ENCODE data around the gene POU2F3. TPM values are rescaled to one million over a fixed set of nuclear protein-coding genes. Genes with fewer than 3 reads are reported as not detected.

The POU2F3 gene
- total RNA-seq, 1 experiment from 2014 or later = 2.6 TPM

GRCh38 chr11:120334894-120335462, 95.0 kb downstream of the POU2F3 start:
- TF ChIP-seq CTCF (IDR thresholded peaks at IDR 0.05; ENCODE audit: unreplicated experiment) = peak; percentile 30

GRCh38 chr11:120335556-120335907, 95.6 kb downstream of the POU2F3 start:
- CTCF ChIA-PET = interaction anchor here (1.1 to 1.8 kb wide), 7 partner anchors 13 to 165 kb away, joined by 3 to 9 read pairs (median 4); no protein-coding TSS in a partner anchor
- H3K4me3 Mint-ChIP-seq (ENCODE audit: low read depth, unreplicated experiment) = peak overlapping the region; percentile 93
- H3K9me3 Mint-ChIP-seq (ENCODE audit: low read depth, unreplicated experiment) = no peaks in the 10 kb centered on the region
- peaks cover 14% of the 10 kb centered on the region for H3K4me1 Mint-ChIP-seq (ENCODE audit: low read depth, unreplicated experiment)
- peak overlapping the region; percentile 27 for H3K27ac Mint-ChIP-seq (ENCODE audit: unreplicated experiment)
- TSS peak; percentile 64 for BruUV-seq (replicated peaks)
- H3K36me3 Mint-ChIP-seq (ENCODE audit: insufficient read depth, unreplicated experiment) = peaks cover 41% of the 10 kb centered on the region
- DNase-seq = no peak
- H3K27me3 Mint-ChIP-seq (ENCODE audit: unreplicated experiment) = no peaks in the 10 kb centered on the region
- intact Hi-C loops (cut with micrococcal nuclease; ENCODE audit: unreplicated experiment) = loop anchor here (5.0 to 10.0 kb wide), 2 partner anchors 152 to 349 kb away; no protein-coding TSS in a partner anchor
- TF ChIP-seq CTCF (IDR thresholded peaks at IDR 0.05; ENCODE audit: unreplicated experiment) = no peak

More at GRCh38 chr11:120334894-120335462, 95.0 kb downstream of the POU2F3 start:
- peak overlapping the region; percentile 93 for H3K4me3 Mint-ChIP-seq (ENCODE audit: low read depth, unreplicated experiment)
- H3K9me3 Mint-ChIP-seq (ENCODE audit: low read depth, unreplicated experiment) = no peaks in the 10 kb centered on the region
- no TSS peak for BruUV-seq (replicated peaks)
- peaks cover 12% of the 10 kb centered on the region for H3K4me1 Mint-ChIP-seq (ENCODE audit: low read depth, unreplicated experiment)
- H3K27me3 Mint-ChIP-seq (ENCODE audit: unreplicated experiment) = no peaks in the 10 kb centered on the region
- CTCF ChIA-PET = interaction anchor here (0.7 to 1.5 kb wide), 7 partner anchors 14 to 449 kb away, joined by 3 to 9 read pairs (median 4); no protein-coding TSS in a partner anchor
- intact Hi-C loops (cut with micrococcal nuclease; ENCODE audit: unreplicated experiment) = loop anchor here (5.0 to 10.0 kb wide), 2 partner anchors 152 to 350 kb away; no protein-coding TSS in a partner anchor
- H3K36me3 Mint-ChIP-seq (ENCODE audit: insufficient read depth, unreplicated experiment) = peaks cover 39% of the 10 kb centered on the region
- DNase-seq = peak; percentile 62
- peak overlapping the region; percentile 10 for H3K27ac Mint-ChIP-seq (ENCODE audit: unreplicated experiment)

- no peak for TF ChIP-seq CTCF (IDR thresholded peaks at IDR 0.05; ENCODE audit: unreplicated experiment)
Observed at GRCh38 chr11:120335908-120336640, 96.1 kb downstream of the POU2F3 start, which contains the start of gene ARHGEF12. ARHGEF12 (plus strand) TSS chr11:120336413; CDS start chr11:120337244, 831 bp downstream.

GRCh38 chr11:120336641-120337354, 96.9 kb downstream of the POU2F3 start:
- TF ChIP-seq CTCF (IDR thresholded peaks at IDR 0.05; ENCODE audit: unreplicated experiment) = no peak
- CTCF ChIA-PET = interaction anchor here (0.6 to 1.8 kb wide), 3 partner anchors 15 to 54 kb away, joined by 4 to 5 read pairs (median 5); no protein-coding TSS in a partner anchor
- no peak for DNase-seq
- H3K9me3 Mint-ChIP-seq (ENCODE audit: low read depth, unreplicated experiment) = no peaks in the 10 kb centered on the region
- H3K27ac Mint-ChIP-seq (ENCODE audit: unreplicated experiment) = peak overlapping the region; percentile 87
- no peaks in the 10 kb centered on the region for H3K27me3 Mint-ChIP-seq (ENCODE audit: unreplicated experiment)
- H3K36me3 Mint-ChIP-seq (ENCODE audit: insufficient read depth, unreplicated experiment) = peaks cover 37% of the 10 kb centered on the region
- peaks cover 11% of the 10 kb centered on the region for H3K4me1 Mint-ChIP-seq (ENCODE audit: low read depth, unreplicated experiment)
- peak overlapping the region; percentile 93 for H3K4me3 Mint-ChIP-seq (ENCODE audit: low read depth, unreplicated experiment)
- intact Hi-C loops (cut with micrococcal nuclease; ENCODE audit: unreplicated experiment) = loop anchor here (2.0 to 10.0 kb wide), 3 partner anchors 96 to 348 kb away; no protein-coding TSS in a partner anchor
- BruUV-seq (replicated peaks) = no TSS peak

More at GRCh38 chr11:120335908-120336640, 96.1 kb downstream of the POU2F3 start, which contains the start of gene ARHGEF12:
- no peaks in the 10 kb centered on the region for H3K9me3 Mint-ChIP-seq (ENCODE audit: low read depth, unreplicated experiment)
- peak within 1 kb of the TSS; percentile 87 for H3K27ac Mint-ChIP-seq (ENCODE audit: unreplicated experiment)
- CTCF ChIA-PET = interaction anchor here (0.6 to 1.8 kb wide), 6 partner anchors 14 to 165 kb away, joined by 3 to 9 read pairs (median 5); no protein-coding TSS in a partner anchor
- intact Hi-C loops (cut with micrococcal nuclease; ENCODE audit: unreplicated experiment) = loop anchor here (2.0 to 10.0 kb wide), 3 partner anchors 97 to 349 kb away; no protein-coding TSS in a partner anchor
- peaks cover 14% of the 10 kb centered on the region for H3K4me1 Mint-ChIP-seq (ENCODE audit: low read depth, unreplicated experiment)
- peak within 1 kb of the TSS; percentile 93 for H3K4me3 Mint-ChIP-seq (ENCODE audit: low read depth, unreplicated experiment)
- H3K27me3 Mint-ChIP-seq (ENCODE audit: unreplicated experiment) = no peaks in the 10 kb centered on the region
- H3K36me3 Mint-ChIP-seq (ENCODE audit: insufficient read depth, unreplicated experiment) = peaks cover 38% of the 10 kb centered on the region
- no TSS peak for BruUV-seq (replicated peaks)
- peak; percentile 91 for DNase-seq

Measured in Calu3 (cell line).